ENCODE results near the gene ARHGEF17. TPM values are rescaled to one million over a fixed set of nuclear protein-coding genes. Genes with fewer than 3 reads are reported as not detected.

Gene ARHGEF17
- total RNA-seq, 2 donors from 2014 or later: 31.0 to 39.0 TPM

DNA sequence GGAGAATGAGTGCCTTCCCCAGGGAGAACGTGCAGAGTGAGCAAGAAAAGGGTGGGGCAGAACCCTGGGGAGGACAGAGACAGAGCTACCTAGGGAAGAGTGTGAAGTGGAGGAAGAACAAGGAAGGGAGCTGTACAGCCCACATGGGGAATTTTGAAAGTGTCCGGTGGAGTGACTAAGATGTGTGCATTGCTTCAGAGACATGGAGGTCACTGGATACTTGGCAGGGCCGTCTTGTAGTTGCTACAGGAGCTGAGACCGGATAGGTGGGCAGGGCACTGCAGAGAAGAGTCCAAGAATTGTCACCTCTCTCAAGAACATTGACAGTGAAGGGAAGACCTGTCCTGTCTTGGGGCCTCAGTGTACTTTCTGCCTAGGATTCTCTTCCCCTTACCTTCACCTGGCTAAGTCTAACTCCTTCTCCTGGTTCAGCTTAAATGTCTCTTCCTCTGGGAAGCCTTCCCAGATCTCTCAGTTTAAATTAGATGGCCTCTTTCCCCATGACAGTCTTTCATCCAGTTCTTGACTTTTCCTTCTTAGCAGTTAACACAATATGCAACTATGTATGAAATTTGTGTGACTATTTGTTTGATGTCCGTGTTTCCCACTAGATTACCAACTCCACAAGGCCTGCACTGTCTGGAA is 45.1 kb upstream of the ARHGEF17 start:
- no peak overlapping the region for H3K27ac ChIP-seq (ENCODE audit: low read depth, low read length)
- H3K9me3 Mint-ChIP-seq: no peaks in the 10 kb centered on the region
- WGBS, 2 experiments (ENCODE audit: insufficient coverage in 1 of 2, insufficient read length in 1 of 2): 79 to 80% methylated on average over 2 to 5 of the region's 5 CpGs
- H3K27me3 Mint-ChIP-seq (ENCODE audit: insufficient read depth): peaks cover 48% of the 10 kb centered on the region
- H3K4me3 Mint-ChIP-seq: no peak overlapping the region
- no peak overlapping the region for H3K27ac Mint-ChIP-seq
- peaks cover 32% of the 10 kb centered on the region for H3K27me3 ChIP-seq (ENCODE audit: control insufficient read depth, insufficient read depth, low read length, poor library complexity, severe bottlenecking)
- no peaks in the 10 kb centered on the region for H3K36me3 ChIP-seq (ENCODE audit: control insufficient read depth, insufficient read depth, low read length)
- H3K4me1 Mint-ChIP-seq: no peaks in the 10 kb centered on the region
- TF ChIP-seq, protein P1, sequence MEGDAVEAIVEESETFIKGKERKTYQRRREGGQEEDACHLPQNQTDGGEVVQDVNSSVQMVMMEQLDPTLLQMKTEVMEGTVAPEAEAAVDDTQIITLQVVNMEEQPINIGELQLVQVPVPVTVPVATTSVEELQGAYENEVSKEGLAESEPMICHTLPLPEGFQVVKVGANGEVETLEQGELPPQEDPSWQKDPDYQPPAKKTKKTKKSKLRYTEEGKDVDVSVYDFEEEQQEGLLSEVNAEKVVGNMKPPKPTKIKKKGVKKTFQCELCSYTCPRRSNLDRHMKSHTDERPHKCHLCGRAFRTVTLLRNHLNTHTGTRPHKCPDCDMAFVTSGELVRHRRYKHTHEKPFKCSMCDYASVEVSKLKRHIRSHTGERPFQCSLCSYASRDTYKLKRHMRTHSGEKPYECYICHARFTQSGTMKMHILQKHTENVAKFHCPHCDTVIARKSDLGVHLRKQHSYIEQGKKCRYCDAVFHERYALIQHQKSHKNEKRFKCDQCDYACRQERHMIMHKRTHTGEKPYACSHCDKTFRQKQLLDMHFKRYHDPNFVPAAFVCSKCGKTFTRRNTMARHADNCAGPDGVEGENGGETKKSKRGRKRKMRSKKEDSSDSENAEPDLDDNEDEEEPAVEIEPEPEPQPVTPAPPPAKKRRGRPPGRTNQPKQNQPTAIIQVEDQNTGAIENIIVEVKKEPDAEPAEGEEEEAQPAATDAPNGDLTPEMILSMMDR (conservative IDR thresholded peaks at IDR 0.05): no peak
- no peaks in the 10 kb centered on the region for H3K4me1 ChIP-seq (ENCODE audit: control insufficient read depth, insufficient read depth, low read length)
- no peak overlapping the region for H3K9ac ChIP-seq (ENCODE audit: extremely low read depth, low read length, poor library complexity, severe bottlenecking)
- H3K4me3 ChIP-seq (ENCODE audit: low read length): no peak overlapping the region
- no peaks in the 10 kb centered on the region for H3K9me3 ChIP-seq (ENCODE audit: control insufficient read depth, low read length)
- DNase-seq: peak; percentile 31
- H3K36me3 Mint-ChIP-seq (ENCODE audit: low read depth): no peaks in the 10 kb centered on the region

DNA sequence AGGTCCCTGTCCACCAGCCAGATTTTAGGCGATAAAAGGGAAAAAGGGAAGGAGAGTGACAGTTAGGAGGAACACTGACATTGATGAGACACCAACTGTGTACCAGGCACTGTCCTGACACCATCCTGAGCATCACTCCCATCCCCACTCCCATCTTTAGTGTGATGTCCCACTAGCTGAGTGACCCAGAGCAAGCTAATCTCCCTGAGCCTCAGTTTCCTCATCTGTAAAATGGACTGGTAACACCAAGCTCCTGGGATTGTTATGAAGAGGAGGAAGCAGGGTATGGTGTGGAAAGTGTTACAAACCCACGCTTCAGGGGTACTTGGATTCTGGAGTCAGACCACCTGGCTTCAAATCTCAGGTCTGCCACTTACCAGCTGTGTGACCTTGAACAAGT is 44.4 kb upstream of the ARHGEF17 start:
- peaks cover 48% of the 10 kb centered on the region for H3K27me3 Mint-ChIP-seq (ENCODE audit: insufficient read depth)
- Histone ChIP-seq H3K27ac (ENCODE audit: low read depth, low read length) (no peak overlapping the region), H3K9ac (ENCODE audit: extremely low read depth, low read length, poor library complexity, severe bottlenecking) (no peak overlapping the region), H3K4me3 (ENCODE audit: low read length) (no peak overlapping the region), H3K36me3 (ENCODE audit: control insufficient read depth, insufficient read depth, low read length) (no peaks in the 10 kb centered on the region), H3K4me1 (ENCODE audit: control insufficient read depth, insufficient read depth, low read length) (no peaks in the 10 kb centered on the region), H3K27me3 (ENCODE audit: control insufficient read depth, insufficient read depth, low read length, poor library complexity, severe bottlenecking) (peaks cover 32% of the 10 kb centered on the region), H3K9me3 (ENCODE audit: control insufficient read depth, low read length) (no peaks in the 10 kb centered on the region)
- 75 to 88% methylated on average over 2 of the region's 2 CpGs for WGBS, 2 experiments (ENCODE audit: insufficient coverage in 1 of 2, insufficient read length in 1 of 2)
- H3K9me3 Mint-ChIP-seq: no peaks in the 10 kb centered on the region
- no peak overlapping the region for H3K4me3 Mint-ChIP-seq
- TF ChIP-seq, protein P1 (conservative IDR thresholded peaks at IDR 0.05): no peak
- no peaks in the 10 kb centered on the region for H3K4me1 Mint-ChIP-seq
- no peak overlapping the region for H3K27ac Mint-ChIP-seq
- DNase-seq: no peak
- no peaks in the 10 kb centered on the region for H3K36me3 Mint-ChIP-seq (ENCODE audit: low read depth)

DNA sequence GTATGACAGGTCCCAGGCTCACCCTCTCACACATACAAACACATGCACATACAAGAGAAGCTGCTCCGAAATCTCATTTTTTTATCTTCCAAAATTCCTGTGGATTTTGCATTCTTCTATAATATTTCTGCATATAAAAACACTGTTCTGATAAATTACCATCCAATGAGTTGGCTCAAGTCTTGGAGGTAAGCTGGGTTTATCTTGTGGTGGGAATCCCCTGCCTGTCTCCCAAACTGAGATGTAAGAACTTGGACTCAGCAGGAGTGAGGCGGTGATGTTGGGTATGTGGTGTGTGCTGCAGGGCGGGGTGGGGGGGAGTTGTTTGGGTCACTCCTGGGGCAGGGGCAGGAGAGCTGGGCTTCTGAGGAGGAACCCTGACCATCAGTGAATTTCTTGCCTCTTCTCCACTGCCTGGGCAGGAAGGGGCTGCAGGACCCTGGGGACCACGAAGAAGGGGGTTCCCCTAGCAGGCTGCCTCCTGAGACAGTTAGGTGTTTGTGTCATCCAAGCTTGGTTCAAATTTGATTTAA is 42.7 kb upstream of the ARHGEF17 start:
- peaks cover 32% of the 10 kb centered on the region for H3K27me3 ChIP-seq (ENCODE audit: control insufficient read depth, insufficient read depth, low read length, poor library complexity, severe bottlenecking)
- DNase-seq: no peak
- H3K27ac ChIP-seq (ENCODE audit: low read depth, low read length): no peak overlapping the region
- Mint-ChIP-seq H3K36me3 (ENCODE audit: low read depth) (no peaks in the 10 kb centered on the region), H3K4me3 (no peak overlapping the region), H3K27ac (no peak overlapping the region), H3K4me1 (peaks cover 2% of the 10 kb centered on the region), H3K9me3 (no peaks in the 10 kb centered on the region), H3K27me3 (ENCODE audit: insufficient read depth) (peaks cover 48% of the 10 kb centered on the region)
- no peak overlapping the region for H3K4me3 ChIP-seq (ENCODE audit: low read length)
- no peaks in the 10 kb centered on the region for H3K9me3 ChIP-seq (ENCODE audit: control insufficient read depth, low read length)
- H3K9ac ChIP-seq (ENCODE audit: extremely low read depth, low read length, poor library complexity, severe bottlenecking): no peak overlapping the region
- H3K36me3 ChIP-seq (ENCODE audit: control insufficient read depth, insufficient read depth, low read length): no peaks in the 10 kb centered on the region
- TF ChIP-seq, protein P1 (conservative IDR thresholded peaks at IDR 0.05): no peak
- WGBS, 2 experiments (ENCODE audit: insufficient coverage in 1 of 2, insufficient read length in 1 of 2): 88 to 90% methylated on average over 2 to 4 of the region's 4 CpGs
- H3K4me1 ChIP-seq (ENCODE audit: control insufficient read depth, insufficient read depth, low read length): no peaks in the 10 kb centered on the region
